Lung (tissue), 12 donors: ENCODE results near the gene ACTN1. TPM values are rescaled to one million over a fixed set of nuclear protein-coding genes. Genes with fewer than 3 reads are reported as not detected.

Source experiments
- ATAC-seq: fragments of 200-7000 bp; cut with Tn5 transposase; one replicate; pipeline ENCODE4 v1.9.1; 2020; ENCODE audit warnings: moderate number of reproducible peaks; ENCODE audit not compliant: insufficient read depth, low FRiP score
- DNase-seq, 3 donors: peaks; one replicate each; pipeline ENCODE4 v3.0.0-alpha.2; 2013 to 2017
- H3K27ac ChIP-seq, 2 donors: one replicate each; pipeline ENCODE4 v1.5.1; 2013; ENCODE audit warnings: mild to moderate bottlenecking in 2 of 2, moderate library complexity in 2 of 2, control low read depth in 1 of 2, inconsistent platforms in 1 of 2, low read depth in 1 of 2, low read length in 1 of 2
- H3K27me3 ChIP-seq, 3 donors: one replicate each; pipeline ENCODE4 v1.5.1; 2013; ENCODE audit warnings: low read length in 2 of 3; ENCODE audit not compliant: control insufficient read depth in 3 of 3, insufficient read depth in 3 of 3
- H3K36me3 ChIP-seq, 4 donors: one replicate each; pipeline ENCODE4 v1.5.1; 2013; ENCODE audit warnings: low read length in 4 of 4, mild to moderate bottlenecking in 1 of 4, moderate library complexity in 1 of 4; ENCODE audit not compliant: control insufficient read depth in 4 of 4, insufficient read depth in 4 of 4
- H3K4me1 ChIP-seq, 5 donors: one replicate each; pipeline ENCODE4 v1.5.1; 2013; ENCODE audit warnings: low read length in 5 of 5, mild to moderate bottlenecking in 2 of 5, moderate library complexity in 1 of 5; ENCODE audit not compliant: control insufficient read depth in 5 of 5, insufficient read depth in 5 of 5
- H3K4me3 ChIP-seq: one replicate; pipeline ENCODE4 v1.5.1; 2013; ENCODE audit warnings: mild to moderate bottlenecking, control low read depth, moderate library complexity
- H3K9ac ChIP-seq, 2 donors: one replicate each; pipeline ENCODE4 v1.5.1; 2013; ENCODE audit warnings: low read length in 2 of 2, control low read depth in 1 of 2; ENCODE audit not compliant: insufficient read depth in 1 of 2
- H3K9me3 ChIP-seq, 4 donors: one replicate each; pipeline ENCODE4 v1.5.1; 2013; ENCODE audit warnings: low read length in 3 of 4, mild to moderate bottlenecking in 1 of 4, moderate library complexity in 1 of 4; ENCODE audit not compliant: control insufficient read depth in 4 of 4, insufficient read depth in 3 of 4
- WGBS, 2 donors: extraction: QIAGEN DNeasy Blood & Tissue Kit; methylation state at CpG; one replicate each; pipeline ENCODE4 v1.1.7; 2013; 5-methylcytosine and 5-hydroxymethylcytosine counted together
- polyA plus RNA-seq, 2 donors: library from polyadenylated mRNA; stranded (reverse); fragments of 200-250 nt; gene quantifications; one replicate each; pipeline ENCODE4 v1.2.1, GENCODE V29; 2013
- total RNA-seq, 2 donors: library from RNA; depleted of rRNA in 1 of 2; stranded (reverse); fragments of >200 nt in 1 of 2; gene quantifications; one replicate each; pipeline ENCODE4 v1.2.1, GENCODE V29; 2014 to 2021
- TF ChIP-seq, protein P1 (sequence below): IDR thresholded peaks from 2 replicates; pipeline ENCODE4 v1.5.1; 2012; ENCODE audit warnings: mild to moderate bottlenecking; ENCODE audit errors: control extremely low read depth, extremely low read depth
- donor health status: control.
- donor health status: control.
- donor health status: Bipolar disorder and iron deficiency.
- donor health status: healthy.
- donor health status: DM: yes; HTN: yes; CAD: no.

Gene ACTN1
- total and polyA plus RNA-seq, 4 donors: 40.9 to 168 (median 117) TPM

DNA sequence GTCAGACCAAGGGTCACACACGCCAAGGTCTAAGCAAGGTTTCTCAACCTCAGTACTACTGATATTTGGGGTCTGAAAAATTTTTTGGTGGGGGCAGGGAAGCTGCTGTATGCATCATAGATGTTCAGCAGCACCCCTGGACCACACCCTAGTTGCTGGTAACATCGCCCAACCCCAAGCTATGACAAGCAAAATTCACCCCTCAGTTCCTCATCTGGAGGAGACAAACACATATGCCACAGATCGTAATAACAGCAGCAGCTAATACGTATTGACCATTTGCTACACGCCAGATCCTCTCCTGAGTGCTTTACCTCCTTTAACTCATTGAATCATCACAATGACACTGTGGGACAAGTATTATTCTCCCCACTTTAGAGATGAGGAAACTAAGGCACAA is 46.4 kb downstream of the ACTN1 start:
- H3K27ac ChIP-seq: peak overlapping the region in 1 of 2 donors; percentile 21

DNA sequence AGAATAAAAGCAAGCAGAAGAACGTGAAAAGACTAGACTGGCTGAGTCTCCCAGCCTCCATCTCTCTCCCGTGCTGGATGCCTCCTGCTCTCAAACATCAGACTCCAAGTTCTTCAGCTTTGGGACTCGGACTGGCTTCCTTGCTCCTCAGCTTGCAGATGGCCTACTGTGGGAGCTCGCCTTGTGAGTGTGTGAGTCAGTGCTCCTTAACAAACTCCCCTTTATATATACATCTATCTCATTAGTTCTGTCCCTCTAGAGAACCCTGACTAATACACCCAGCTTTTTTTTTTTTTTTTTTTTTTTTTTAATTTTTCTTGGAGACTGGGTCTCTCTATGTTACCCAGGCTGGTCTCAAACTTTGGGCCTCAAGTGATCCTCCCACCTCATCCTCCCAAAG is 46.9 kb downstream of the ACTN1 start:
- H3K9ac ChIP-seq: peak overlapping the region in 1 of 2 donors; percentile 1
- H3K27me3 ChIP-seq: no peaks in the 10 kb centered on the region
- no peak overlapping the region for H3K4me3 ChIP-seq
- no peak for ATAC-seq
- peaks cover 0 to 6% (median 0%) of the 10 kb centered on the region in 4 donors for H3K36me3 ChIP-seq
- TF ChIP-seq, protein P1, sequence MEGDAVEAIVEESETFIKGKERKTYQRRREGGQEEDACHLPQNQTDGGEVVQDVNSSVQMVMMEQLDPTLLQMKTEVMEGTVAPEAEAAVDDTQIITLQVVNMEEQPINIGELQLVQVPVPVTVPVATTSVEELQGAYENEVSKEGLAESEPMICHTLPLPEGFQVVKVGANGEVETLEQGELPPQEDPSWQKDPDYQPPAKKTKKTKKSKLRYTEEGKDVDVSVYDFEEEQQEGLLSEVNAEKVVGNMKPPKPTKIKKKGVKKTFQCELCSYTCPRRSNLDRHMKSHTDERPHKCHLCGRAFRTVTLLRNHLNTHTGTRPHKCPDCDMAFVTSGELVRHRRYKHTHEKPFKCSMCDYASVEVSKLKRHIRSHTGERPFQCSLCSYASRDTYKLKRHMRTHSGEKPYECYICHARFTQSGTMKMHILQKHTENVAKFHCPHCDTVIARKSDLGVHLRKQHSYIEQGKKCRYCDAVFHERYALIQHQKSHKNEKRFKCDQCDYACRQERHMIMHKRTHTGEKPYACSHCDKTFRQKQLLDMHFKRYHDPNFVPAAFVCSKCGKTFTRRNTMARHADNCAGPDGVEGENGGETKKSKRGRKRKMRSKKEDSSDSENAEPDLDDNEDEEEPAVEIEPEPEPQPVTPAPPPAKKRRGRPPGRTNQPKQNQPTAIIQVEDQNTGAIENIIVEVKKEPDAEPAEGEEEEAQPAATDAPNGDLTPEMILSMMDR: no peak
- no peaks in the 10 kb centered on the region for H3K9me3 ChIP-seq
- H3K27ac ChIP-seq: peak overlapping the region in 1 of 2 donors; percentile 21
- WGBS, 2 donors: 82 to 89% methylated on average over 4 of the region's 4 CpGs
- DNase-seq: no peak
- peaks cover 12 to 39% (median 18%) of the 10 kb centered on the region in 5 donors for H3K4me1 ChIP-seq

More for the DNA sequence above, 46.4 kb downstream of the ACTN1 start:
- Histone ChIP-seq H3K36me3 (peaks cover 0 to 6% (median 0%) of the 10 kb centered on the region in 4 donors), H3K27me3 (no peaks in the 10 kb centered on the region), H3K9ac (no peak overlapping the region), H3K4me3 (no peak overlapping the region), H3K4me1 (peaks cover 15 to 43% (median 18%) of the 10 kb centered on the region in 5 donors), H3K9me3 (no peaks in the 10 kb centered on the region)
- 53 to 77% methylated on average over 5 of the region's 5 CpGs for WGBS, 2 donors
- ATAC-seq (no peak), DNase-seq (no peak)
- TF ChIP-seq, protein P1: no peak

DNA sequence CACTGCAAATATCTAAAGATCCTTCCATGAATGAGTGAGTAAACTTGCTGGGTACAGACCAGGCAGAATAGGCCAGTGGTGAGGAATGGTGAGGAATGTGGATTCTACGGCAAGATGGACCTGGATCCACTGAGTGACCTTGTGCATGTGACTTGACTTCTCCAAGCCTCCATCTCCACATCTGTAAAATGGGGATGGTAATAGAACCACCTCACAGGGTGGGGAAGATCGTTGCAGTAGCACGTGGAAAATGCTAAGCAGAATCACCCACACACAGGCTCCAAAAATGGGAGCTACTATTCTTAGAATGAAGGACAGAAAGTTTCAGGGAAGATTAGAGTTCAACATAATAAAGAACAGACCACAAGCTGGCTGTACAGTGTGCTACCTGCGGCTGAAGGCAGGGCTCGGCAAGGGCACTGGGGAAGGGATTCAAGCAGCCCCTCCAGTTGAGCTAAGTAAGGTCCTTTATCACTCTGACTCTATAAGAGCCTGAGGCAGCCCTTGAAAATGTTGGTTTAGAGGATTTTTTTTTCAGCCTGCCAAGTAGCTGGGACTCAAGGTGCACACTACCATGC is 47.5 kb downstream of the ACTN1 start:
- whole genome bisulfite sequencing, 2 donors: 89 to 93% methylated on average over 5 of the region's 5 CpGs
- Histone ChIP-seq H3K27ac (no peak overlapping the region), H3K4me1 (peaks cover 9 to 32% (median 15%) of the 10 kb centered on the region in 5 donors), H3K36me3 (peaks cover 0 to 6% (median 0%) of the 10 kb centered on the region in 4 donors), H3K9ac (no peak overlapping the region), H3K4me3 (no peak overlapping the region), H3K27me3 (no peaks in the 10 kb centered on the region), H3K9me3 (peaks cover 0 to under 1% (median 0%) of the 10 kb centered on the region in 4 donors)
- no peak for ATAC-seq
- DNase-seq: no peak
- TF ChIP-seq, protein P1: no peak
